ENCODE results near the gene PON1. TPM values are rescaled to one million over a fixed set of nuclear protein-coding genes. Genes with fewer than 3 reads are reported as not detected.

The PON1 gene
- total RNA-seq: not detected in 2 replicates

- H3K36me3 ChIP-seq (ENCODE audit: control insufficient read depth, insufficient read depth, low read length): no peaks in the 10 kb centered on the region
- peak within 1 kb of the TSS; percentile 5 for H3K4me3 ChIP-seq (ENCODE audit: low read depth, low read length)
- H3K27me3 ChIP-seq (ENCODE audit: control insufficient read depth, insufficient read depth, low read length): peaks cover 4% of the 10 kb centered on the region
- no peak for TF ChIP-seq CTCF (IDR thresholded peaks at IDR 0.05; ENCODE audit: insufficient read depth, low read length, poor library complexity, severe bottlenecking)
- DNase-seq (ENCODE audit: low read depth): no peak
These were observed at the start of gene PON1 for GRCh38 chr7:95324431-95324830. PON1 (minus strand) TSS chr7:95324532; CDS start chr7:95324475, 57 bp downstream.

DNA sequence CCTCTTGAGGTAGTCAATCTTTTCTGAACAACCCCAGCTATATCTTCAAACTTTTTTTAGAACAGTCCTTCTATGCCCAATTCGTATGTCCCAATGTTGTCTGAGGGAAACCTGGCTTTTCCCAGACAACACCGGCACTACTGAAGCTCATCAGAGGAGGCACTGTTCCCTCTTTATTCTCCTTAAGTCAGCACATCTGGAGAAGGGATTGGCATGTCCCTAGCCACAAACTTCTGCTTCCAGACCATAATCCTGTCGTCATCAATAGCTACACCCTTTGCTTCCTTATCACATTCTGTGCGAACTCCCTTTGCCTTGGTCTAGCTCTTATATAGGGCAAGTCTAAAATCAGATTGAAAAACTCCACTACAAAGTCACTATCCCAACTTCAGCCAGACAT is 49.0 kb upstream of the PON1 start:
- Histone ChIP-seq H3K36me3 (ENCODE audit: control insufficient read depth, insufficient read depth, low read length) (no peaks in the 10 kb centered on the region), H3K27me3 (ENCODE audit: control insufficient read depth, insufficient read depth, low read length) (no peaks in the 10 kb centered on the region), H3K4me3 (ENCODE audit: low read depth, low read length) (no peak overlapping the region)
- DNase-seq (ENCODE audit: low read depth): no peak
- no peak for TF ChIP-seq CTCF (IDR thresholded peaks at IDR 0.05; ENCODE audit: insufficient read depth, low read length, poor library complexity, severe bottlenecking)

DNA sequence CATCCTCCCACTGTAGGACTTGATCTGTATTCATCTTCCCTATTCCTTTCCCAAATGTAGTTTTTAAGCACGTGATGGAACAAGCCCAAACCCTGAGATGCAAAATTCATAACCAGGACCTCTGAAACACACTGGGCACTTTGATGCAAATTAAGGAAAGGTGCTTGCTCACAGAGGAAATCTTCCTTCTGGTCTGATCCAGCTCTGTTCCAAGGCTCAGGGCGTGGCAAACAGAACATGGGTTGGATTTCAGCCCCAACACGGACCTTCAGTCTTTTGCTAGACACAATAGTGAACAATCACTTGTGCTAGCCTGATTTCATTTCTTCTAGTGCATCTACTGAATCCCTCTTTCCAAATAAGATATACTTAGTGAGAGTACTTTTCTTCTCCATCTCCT is 43.9 kb upstream of the PON1 start:
- no peak for DNase-seq (ENCODE audit: low read depth)
- Histone ChIP-seq H3K36me3 (ENCODE audit: control insufficient read depth, insufficient read depth, low read length) (no peaks in the 10 kb centered on the region), H3K27me3 (ENCODE audit: control insufficient read depth, insufficient read depth, low read length) (no peaks in the 10 kb centered on the region), H3K4me3 (ENCODE audit: low read depth, low read length) (no peak overlapping the region)
- TF ChIP-seq CTCF (IDR thresholded peaks at IDR 0.05; ENCODE audit: insufficient read depth, low read length, poor library complexity, severe bottlenecking): no peak

DNA sequence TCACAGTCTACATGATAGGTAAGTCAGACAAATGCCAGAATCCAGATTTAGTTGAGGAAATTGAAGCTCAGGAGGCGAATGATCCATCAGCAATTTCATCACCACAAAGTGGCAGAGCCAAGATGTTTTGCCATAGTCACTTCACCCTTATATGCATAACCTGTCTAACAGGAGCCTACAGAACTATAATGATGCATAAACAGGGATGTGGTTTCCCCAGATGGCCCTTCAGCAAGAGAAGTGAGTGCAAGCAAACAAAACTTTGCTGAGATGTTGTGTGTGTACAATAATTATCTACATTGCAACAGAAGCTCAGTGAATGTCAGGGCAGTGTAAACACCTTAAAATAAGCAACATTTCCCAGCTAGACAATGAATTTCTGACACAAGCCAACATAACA is 43.3 kb upstream of the PON1 start:
- H3K4me3 ChIP-seq (ENCODE audit: low read depth, low read length): no peak overlapping the region
- no peaks in the 10 kb centered on the region for H3K27me3 ChIP-seq (ENCODE audit: control insufficient read depth, insufficient read depth, low read length)
- TF ChIP-seq CTCF (IDR thresholded peaks at IDR 0.05; ENCODE audit: insufficient read depth, low read length, poor library complexity, severe bottlenecking): no peak
- no peak for DNase-seq (ENCODE audit: low read depth)
- no peaks in the 10 kb centered on the region for H3K36me3 ChIP-seq (ENCODE audit: control insufficient read depth, insufficient read depth, low read length)

DNA sequence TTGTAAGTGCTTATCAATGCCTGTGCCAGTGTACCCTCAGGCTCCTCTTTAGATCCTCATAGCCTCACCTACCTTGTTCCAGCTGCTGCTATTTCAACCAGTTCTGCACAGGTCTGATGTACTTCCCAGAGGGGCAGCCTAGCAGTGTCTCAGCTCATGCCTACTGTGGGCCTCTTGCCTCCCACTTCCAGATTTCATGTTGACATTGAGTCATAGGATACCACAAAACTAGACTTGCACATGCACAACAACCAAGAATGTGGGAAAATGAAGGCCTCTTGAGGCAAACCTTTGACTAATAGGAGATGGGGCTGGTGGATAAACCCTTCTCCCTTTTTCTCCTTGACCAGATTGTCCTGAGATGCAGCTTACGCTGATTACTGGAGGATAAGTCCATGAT is 40.8 kb upstream of the PON1 start:
- peak; percentile 44 for DNase-seq (ENCODE audit: low read depth)
- no peak overlapping the region for H3K4me3 ChIP-seq (ENCODE audit: low read depth, low read length)
- no peak for TF ChIP-seq CTCF (IDR thresholded peaks at IDR 0.05; ENCODE audit: insufficient read depth, low read length, poor library complexity, severe bottlenecking)
- H3K36me3 ChIP-seq (ENCODE audit: control insufficient read depth, insufficient read depth, low read length): no peaks in the 10 kb centered on the region
- no peaks in the 10 kb centered on the region for H3K27me3 ChIP-seq (ENCODE audit: control insufficient read depth, insufficient read depth, low read length)

GRCh38 chr7:95357623-95358022 is 33.3 kb upstream of the PON1 start:
- Histone ChIP-seq H3K27me3 (ENCODE audit: control insufficient read depth, insufficient read depth, low read length) (no peaks in the 10 kb centered on the region), H3K4me3 (ENCODE audit: low read depth, low read length) (no peak overlapping the region), H3K36me3 (ENCODE audit: control insufficient read depth, insufficient read depth, low read length) (no peaks in the 10 kb centered on the region)
- DNase-seq (ENCODE audit: low read depth): no peak
- no peak for TF ChIP-seq CTCF (IDR thresholded peaks at IDR 0.05; ENCODE audit: insufficient read depth, low read length, poor library complexity, severe bottlenecking)
